SK-N-SH treated with all-trans-retinoic acid at 6 μM for 48 hours (cell line): ENCODE results near the gene ZBTB48.

Experiments used
- ATAC-seq: fragments of 200-7000 bp; cut with Tn5 transposase; 3 replicates; pipeline ENCODE4 v1.9.1; 2020; ENCODE audit warnings: mild to moderate bottlenecking, moderate library complexity
- ARNTL ChIP-seq: fragments of 450-650 bp; formaldehyde crosslinking; IDR thresholded peaks from 2 replicates; pipeline ENCODE4 v1.5.0; 2020; ENCODE audit warnings: low read depth, mild to moderate bottlenecking, moderate library complexity, borderline replicate concordance
- BACH2 ChIP-seq: fragments of 250-450 bp; sonication (Bioruptor Pico); IDR thresholded peaks from 2 replicates; pipeline ENCODE4 v1.9.0; 2021; ENCODE audit warnings: mild to moderate bottlenecking, borderline replicate concordance
- CSDC2 ChIP-seq: fragments of 250-450 bp; sonication (Bioruptor Pico); IDR thresholded peaks from 2 replicates; pipeline ENCODE4 v1.5.0; 2020; ENCODE audit warnings: mild to moderate bottlenecking, moderate library complexity
- GLIS3 ChIP-seq: fragments of 250-450 bp; sonication (Bioruptor Pico); IDR thresholded peaks from 2 replicates; pipeline ENCODE4 v1.5.0; 2020; ENCODE audit warnings: mild to moderate bottlenecking, moderate library complexity
- ISL1 ChIP-seq: fragments of 250-450 bp; sonication (Bioruptor Pico); IDR thresholded peaks from 2 replicates; pipeline ENCODE4 v2.1.2; 2022; ENCODE audit warnings: mild to moderate bottlenecking, moderate library complexity
- OSR1 ChIP-seq: fragments of 250-450 bp; sonication (Bioruptor Pico); IDR thresholded peaks from 2 replicates; pipeline ENCODE4 v1.8.0; 2022; ENCODE audit warnings: moderate library complexity, mild to moderate bottlenecking, inconsistent platforms
- PPARA ChIP-seq: fragments of 250-450 bp; sonication (Bioruptor Pico); IDR thresholded peaks from 2 replicates; pipeline ENCODE4 v1.5.0; 2020; ENCODE audit warnings: mild to moderate bottlenecking, borderline replicate concordance
- SNAI2 ChIP-seq: fragments of 250-450 bp; sonication (Bioruptor Pico); IDR thresholded peaks from 2 replicates; pipeline ENCODE4 v1.5.0; 2020; ENCODE audit warnings: mild to moderate bottlenecking, moderate library complexity
- TCF4 ChIP-seq: fragments of 250-450 bp; sonication (Bioruptor Pico); IDR thresholded peaks from 2 replicates; pipeline ENCODE4 v1.8.0; 2021; ENCODE audit warnings: mild to moderate bottlenecking, moderate library complexity, borderline replicate concordance
- TOX ChIP-seq: fragments of 250-450 bp; sonication (Bioruptor Pico); IDR thresholded peaks from 2 replicates; pipeline ENCODE4 v1.8.0; 2021; ENCODE audit warnings: mild to moderate bottlenecking, moderate library complexity, borderline replicate concordance
- ZC3H10 ChIP-seq: fragments of 250-450 bp; sonication (Bioruptor Pico); IDR thresholded peaks from 2 replicates; pipeline ENCODE4 v1.5.1; 2021; ENCODE audit warnings: mild to moderate bottlenecking, moderate library complexity
- ZFP3 ChIP-seq: fragments of 250-450 bp; sonication (Bioruptor Pico); IDR thresholded peaks from 2 replicates; pipeline ENCODE4 v1.5.0; 2020; ENCODE audit warnings: mild to moderate bottlenecking, moderate library complexity
- ZFP30 ChIP-seq: fragments of 450-650 bp; formaldehyde crosslinking; IDR thresholded peaks from 2 replicates; pipeline ENCODE4 v1.5.0; 2022; ENCODE audit warnings: mild to moderate bottlenecking, moderate library complexity
- ZNF565 ChIP-seq: fragments of 450-650 bp; formaldehyde crosslinking; conservative IDR thresholded peaks from 2 replicates; pipeline ENCODE4 v1.5.0; 2020; ENCODE audit warnings: low read depth, mild to moderate bottlenecking, moderate library complexity
- ZNF8 ChIP-seq: fragments of 450-650 bp; formaldehyde crosslinking; IDR thresholded peaks from 2 replicates; pipeline ENCODE4 v1.5.0; 2020; ENCODE audit warnings: mild to moderate bottlenecking, moderate library complexity
- TF ChIP-seq, protein P1 (sequence below): fragments of 250-450 bp; sonication (Bioruptor Pico); IDR thresholded peaks from 2 replicates; pipeline ENCODE4 v1.5.1; 2021; ENCODE audit warnings: mild to moderate bottlenecking, moderate library complexity
- TF ChIP-seq, protein P2 (sequence below): fragments of 250-450 bp; sonication (Bioruptor Pico); IDR thresholded peaks from 2 replicates; pipeline ENCODE4 v1.8.0; 2021; ENCODE audit warnings: low read depth, mild to moderate bottlenecking, moderate library complexity, borderline replicate concordance
- TF ChIP-seq, protein P3 (sequence below): fragments of 250-450 bp; sonication (Bioruptor Pico); IDR thresholded peaks from 2 replicates; pipeline ENCODE4 v1.8.0; 2020; ENCODE audit warnings: mild to moderate bottlenecking, moderate library complexity, borderline replicate concordance
- TF ChIP-seq, protein P4 (sequence below): fragments of 250-450 bp; sonication (Bioruptor Pico); IDR thresholded peaks from 2 replicates; pipeline ENCODE4 v1.5.1; 2020; ENCODE audit warnings: low read depth, mild to moderate bottlenecking, moderate library complexity
- TF ChIP-seq, protein P5 (sequence below): fragments of 250-450 bp; sonication (Bioruptor Pico); IDR thresholded peaks from 2 replicates; pipeline ENCODE4 v1.5.0; 2020; ENCODE audit warnings: mild to moderate bottlenecking, moderate library complexity

Gene ZBTB48

DNA sequence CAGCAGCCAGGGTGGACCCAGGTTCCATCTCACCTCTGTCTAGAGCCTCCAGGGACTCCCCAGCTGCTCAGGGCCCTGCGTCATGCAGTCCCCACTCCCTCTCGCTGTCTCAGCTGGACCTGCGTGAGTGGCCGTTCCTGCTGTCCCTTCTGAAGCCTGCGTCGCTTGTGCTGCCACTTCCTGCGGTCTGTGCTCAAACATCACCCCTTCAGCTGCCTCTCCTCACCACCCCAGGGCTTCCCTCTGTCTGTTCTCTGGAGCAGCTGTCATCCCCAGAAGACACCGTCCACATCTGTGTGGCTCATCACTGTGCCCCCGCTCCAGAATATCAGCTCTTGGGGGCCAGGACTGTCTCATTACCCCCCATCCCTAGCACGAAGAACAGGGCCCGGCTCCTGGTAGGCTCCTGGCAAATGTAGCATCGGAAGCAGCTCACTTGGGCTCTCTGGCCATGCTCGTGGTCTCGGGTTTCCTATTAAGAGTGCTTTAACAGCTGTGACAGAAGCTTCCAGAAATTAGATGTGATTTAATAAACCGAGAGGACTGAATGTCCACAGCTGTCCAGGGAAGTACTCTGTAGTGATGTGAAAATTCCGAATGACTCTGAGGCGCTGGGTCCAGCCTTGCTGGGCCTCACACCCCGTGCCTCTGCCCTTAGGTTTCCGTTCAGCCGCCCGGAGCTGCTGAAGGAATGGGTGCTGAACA is 48.2 kb downstream of the ZBTB48 start:
- no peak for ATAC-seq
- TF ChIP-seq ZFP30 (CRISPR knock-in tag) (no peak), ZFP3 (CRISPR knock-in tag) (no peak), TCF4 (CRISPR knock-in tag) (no peak), OSR1 (CRISPR knock-in tag) (no peak), ZC3H10 (CRISPR knock-in tag) (no peak), ISL1 (CRISPR knock-in tag) (no peak), BACH2 (no peak), SNAI2 (CRISPR knock-in tag) (no peak), ZNF8 (no peak), TOX (no peak), PPARA (no peak)
- TF ChIP-seq, protein P1, sequence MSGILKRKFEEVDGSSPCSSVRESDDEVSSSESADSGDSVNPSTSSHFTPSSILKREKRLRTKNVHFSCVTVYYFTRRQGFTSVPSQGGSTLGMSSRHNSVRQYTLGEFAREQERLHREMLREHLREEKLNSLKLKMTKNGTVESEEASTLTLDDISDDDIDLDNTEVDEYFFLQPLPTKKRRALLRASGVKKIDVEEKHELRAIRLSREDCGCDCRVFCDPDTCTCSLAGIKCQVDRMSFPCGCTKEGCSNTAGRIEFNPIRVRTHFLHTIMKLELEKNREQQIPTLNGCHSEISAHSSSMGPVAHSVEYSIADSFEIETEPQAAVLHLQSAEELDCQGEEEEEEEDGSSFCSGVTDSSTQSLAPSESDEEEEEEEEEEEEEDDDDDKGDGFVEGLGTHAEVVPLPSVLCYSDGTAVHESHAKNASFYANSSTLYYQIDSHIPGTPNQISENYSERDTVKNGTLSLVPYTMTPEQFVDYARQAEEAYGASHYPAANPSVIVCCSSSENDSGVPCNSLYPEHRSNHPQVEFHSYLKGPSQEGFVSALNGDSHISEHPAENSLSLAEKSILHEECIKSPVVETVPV (CRISPR knock-in tag): no peak
- TF ChIP-seq, protein P2, sequence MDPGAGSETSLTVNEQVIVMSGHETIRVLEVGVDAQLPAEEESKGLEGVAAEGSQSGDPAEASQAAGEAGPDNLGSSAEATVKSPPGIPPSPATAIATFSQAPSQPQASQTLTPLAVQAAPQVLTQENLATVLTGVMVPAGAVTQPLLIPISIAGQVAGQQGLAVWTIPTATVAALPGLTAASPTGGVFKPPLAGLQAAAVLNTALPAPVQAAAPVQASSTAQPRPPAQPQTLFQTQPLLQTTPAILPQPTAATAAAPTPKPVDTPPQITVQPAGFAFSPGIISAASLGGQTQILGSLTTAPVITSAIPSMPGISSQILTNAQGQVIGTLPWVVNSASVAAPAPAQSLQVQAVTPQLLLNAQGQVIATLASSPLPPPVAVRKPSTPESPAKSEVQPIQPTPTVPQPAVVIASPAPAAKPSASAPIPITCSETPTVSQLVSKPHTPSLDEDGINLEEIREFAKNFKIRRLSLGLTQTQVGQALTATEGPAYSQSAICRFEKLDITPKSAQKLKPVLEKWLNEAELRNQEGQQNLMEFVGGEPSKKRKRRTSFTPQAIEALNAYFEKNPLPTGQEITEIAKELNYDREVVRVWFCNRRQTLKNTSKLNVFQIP (CRISPR knock-in tag): no peak
- TF ChIP-seq, protein P3, sequence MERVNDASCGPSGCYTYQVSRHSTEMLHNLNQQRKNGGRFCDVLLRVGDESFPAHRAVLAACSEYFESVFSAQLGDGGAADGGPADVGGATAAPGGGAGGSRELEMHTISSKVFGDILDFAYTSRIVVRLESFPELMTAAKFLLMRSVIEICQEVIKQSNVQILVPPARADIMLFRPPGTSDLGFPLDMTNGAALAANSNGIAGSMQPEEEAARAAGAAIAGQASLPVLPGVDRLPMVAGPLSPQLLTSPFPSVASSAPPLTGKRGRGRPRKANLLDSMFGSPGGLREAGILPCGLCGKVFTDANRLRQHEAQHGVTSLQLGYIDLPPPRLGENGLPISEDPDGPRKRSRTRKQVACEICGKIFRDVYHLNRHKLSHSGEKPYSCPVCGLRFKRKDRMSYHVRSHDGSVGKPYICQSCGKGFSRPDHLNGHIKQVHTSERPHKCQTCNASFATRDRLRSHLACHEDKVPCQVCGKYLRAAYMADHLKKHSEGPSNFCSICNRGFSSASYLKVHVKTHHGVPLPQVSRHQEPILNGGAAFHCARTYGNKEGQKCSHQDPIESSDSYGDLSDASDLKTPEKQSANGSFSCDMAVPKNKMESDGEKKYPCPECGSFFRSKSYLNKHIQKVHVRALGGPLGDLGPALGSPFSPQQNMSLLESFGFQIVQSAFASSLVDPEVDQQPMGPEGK (CRISPR knock-in tag): no peak
- TF ChIP-seq, protein P4, sequence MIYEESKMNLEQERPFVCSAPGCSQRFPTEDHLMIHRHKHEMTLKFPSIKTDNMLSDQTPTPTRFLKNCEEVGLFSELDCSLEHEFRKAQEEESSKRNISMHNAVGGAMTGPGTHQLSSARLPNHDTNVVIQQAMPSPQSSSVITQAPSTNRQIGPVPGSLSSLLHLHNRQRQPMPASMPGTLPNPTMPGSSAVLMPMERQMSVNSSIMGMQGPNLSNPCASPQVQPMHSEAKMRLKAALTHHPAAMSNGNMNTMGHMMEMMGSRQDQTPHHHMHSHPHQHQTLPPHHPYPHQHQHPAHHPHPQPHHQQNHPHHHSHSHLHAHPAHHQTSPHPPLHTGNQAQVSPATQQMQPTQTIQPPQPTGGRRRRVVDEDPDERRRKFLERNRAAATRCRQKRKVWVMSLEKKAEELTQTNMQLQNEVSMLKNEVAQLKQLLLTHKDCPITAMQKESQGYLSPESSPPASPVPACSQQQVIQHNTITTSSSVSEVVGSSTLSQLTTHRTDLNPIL (CRISPR knock-in tag): no peak

DNA sequence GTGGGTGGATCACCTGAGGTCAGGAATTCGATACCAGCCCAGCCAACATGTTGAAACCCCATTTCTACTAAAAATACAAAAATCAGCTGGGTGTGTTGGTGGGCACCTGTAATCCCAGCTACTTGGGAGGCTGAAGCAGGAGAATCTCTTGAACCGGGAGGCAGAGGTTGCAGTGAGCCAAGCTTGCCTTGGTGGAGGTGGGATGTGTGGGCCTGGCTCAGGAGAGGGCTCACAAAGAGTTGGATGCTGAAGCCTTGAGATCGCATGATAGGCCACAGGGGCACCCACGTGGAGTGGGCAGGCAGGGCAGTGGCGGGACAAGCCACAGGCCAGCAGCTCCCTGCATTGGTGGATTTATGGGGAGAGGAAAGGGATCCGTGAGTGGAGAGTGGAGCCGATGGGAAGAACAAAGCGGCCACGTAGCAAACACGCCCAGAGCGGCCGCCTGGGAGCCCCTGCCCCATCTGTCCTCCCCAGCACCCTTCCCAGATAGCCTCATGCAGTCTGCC is 49.2 kb downstream of the ZBTB48 start:
- no peak for TF ChIP-seq ARNTL (CRISPR knock-in tag)
- TF ChIP-seq, protein P5, sequence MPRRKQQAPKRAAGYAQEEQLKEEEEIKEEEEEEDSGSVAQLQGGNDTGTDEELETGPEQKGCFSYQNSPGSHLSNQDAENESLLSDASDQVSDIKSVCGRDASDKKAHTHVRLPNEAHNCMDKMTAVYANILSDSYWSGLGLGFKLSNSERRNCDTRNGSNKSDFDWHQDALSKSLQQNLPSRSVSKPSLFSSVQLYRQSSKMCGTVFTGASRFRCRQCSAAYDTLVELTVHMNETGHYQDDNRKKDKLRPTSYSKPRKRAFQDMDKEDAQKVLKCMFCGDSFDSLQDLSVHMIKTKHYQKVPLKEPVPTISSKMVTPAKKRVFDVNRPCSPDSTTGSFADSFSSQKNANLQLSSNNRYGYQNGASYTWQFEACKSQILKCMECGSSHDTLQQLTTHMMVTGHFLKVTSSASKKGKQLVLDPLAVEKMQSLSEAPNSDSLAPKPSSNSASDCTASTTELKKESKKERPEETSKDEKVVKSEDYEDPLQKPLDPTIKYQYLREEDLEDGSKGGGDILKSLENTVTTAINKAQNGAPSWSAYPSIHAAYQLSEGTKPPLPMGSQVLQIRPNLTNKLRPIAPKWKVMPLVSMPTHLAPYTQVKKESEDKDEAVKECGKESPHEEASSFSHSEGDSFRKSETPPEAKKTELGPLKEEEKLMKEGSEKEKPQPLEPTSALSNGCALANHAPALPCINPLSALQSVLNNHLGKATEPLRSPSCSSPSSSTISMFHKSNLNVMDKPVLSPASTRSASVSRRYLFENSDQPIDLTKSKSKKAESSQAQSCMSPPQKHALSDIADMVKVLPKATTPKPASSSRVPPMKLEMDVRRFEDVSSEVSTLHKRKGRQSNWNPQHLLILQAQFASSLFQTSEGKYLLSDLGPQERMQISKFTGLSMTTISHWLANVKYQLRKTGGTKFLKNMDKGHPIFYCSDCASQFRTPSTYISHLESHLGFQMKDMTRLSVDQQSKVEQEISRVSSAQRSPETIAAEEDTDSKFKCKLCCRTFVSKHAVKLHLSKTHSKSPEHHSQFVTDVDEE (CRISPR knock-in tag): no peak
- TF ChIP-seq, protein P4 (CRISPR knock-in tag): no peak
- ATAC-seq: no peak

DNA sequence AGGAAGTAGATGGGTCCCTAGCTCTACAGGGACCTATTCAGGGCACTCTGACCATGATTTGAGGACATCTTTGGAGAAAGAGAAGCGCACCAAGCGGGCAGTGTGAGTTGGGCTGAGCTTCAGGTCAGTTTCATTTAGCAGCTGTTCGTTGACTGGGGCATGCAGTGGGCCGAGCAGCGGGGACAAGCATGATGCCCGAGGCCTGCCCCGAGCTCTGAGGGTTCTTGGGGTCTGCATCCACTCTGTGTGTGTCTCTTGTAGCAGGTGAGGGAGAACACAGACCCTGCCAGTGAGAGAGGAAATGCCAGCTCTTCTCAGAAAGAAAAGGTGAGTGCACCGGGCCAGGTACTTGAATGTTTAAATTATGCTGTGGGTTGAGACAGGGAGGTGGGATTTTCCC is 50.2 kb downstream of the ZBTB48 start:
- ATAC-seq: no peak
- no peak for TF ChIP-seq ZFP30 (CRISPR knock-in tag)
- TF ChIP-seq ZNF565 (CRISPR knock-in tag): no peak
- TF ChIP-seq ZC3H10 (CRISPR knock-in tag): no peak
- TF ChIP-seq CSDC2 (CRISPR knock-in tag): no peak
- TF ChIP-seq, protein P4 (CRISPR knock-in tag): no peak
- TF ChIP-seq, protein P2 (CRISPR knock-in tag): no peak
- TF ChIP-seq, protein P1 (CRISPR knock-in tag): no peak
- no peak for TF ChIP-seq ARNTL (CRISPR knock-in tag)
- TF ChIP-seq GLIS3: no peak
